H9 (cell line): ENCODE data around the gene MYOF. TPM values are rescaled to one million over a fixed set of nuclear protein-coding genes. Genes with fewer than 3 reads are reported as not detected.
A peak's percentile ranks its signal among the peaks of the same experiment; 100 is the strongest.

Source experiments
- DNase-seq: peaks from one replicate; pipeline ENCODE4 v3.0.0-alpha.2; 2017
- H2AFZ ChIP-seq: one replicate; pipeline ENCODE4 v1.6.1; 2013; ENCODE audit warnings: mild to moderate bottlenecking, low read length, control low read depth, moderate library complexity
- H2AK5ac ChIP-seq: 2 replicates; pipeline ENCODE4 v1.6.1; 2013; ENCODE audit warnings: low read length, control low read depth, mixed read lengths; ENCODE audit not compliant: insufficient read length
- H2BK120ac ChIP-seq: one replicate; pipeline ENCODE4 v1.6.1; 2013; ENCODE audit warnings: low read depth, mild to moderate bottlenecking, low read length, control low read depth, inconsistent platforms; ENCODE audit not compliant: poor library complexity, severe bottlenecking
- H2BK12ac ChIP-seq: 2 replicates; pipeline ENCODE4 v1.6.1; 2013; ENCODE audit warnings: low read length, control low read depth, mixed read lengths, low read depth; ENCODE audit not compliant: insufficient read length
- H2BK15ac ChIP-seq: 2 replicates; pipeline ENCODE4 v1.6.1; 2013; ENCODE audit warnings: low read depth, low read length, control low read depth
- H2BK20ac ChIP-seq: one replicate; pipeline ENCODE4 v1.6.1; 2013; ENCODE audit warnings: low read depth, mild to moderate bottlenecking, low read length, control low read depth, inconsistent platforms; ENCODE audit not compliant: poor library complexity, severe bottlenecking
- H2BK5ac ChIP-seq: 2 replicates; pipeline ENCODE4 v1.6.1; 2013; ENCODE audit warnings: low read length, control low read depth, mixed read lengths; ENCODE audit not compliant: insufficient read length
- H3K14ac ChIP-seq: 2 replicates; pipeline ENCODE4 v1.6.1; 2013; ENCODE audit warnings: low read length, control low read depth; ENCODE audit not compliant: insufficient read depth
- H3K18ac ChIP-seq: 2 replicates; pipeline ENCODE4 v1.6.1; 2013; ENCODE audit warnings: low read depth, mild to moderate bottlenecking, mixed read lengths, low read length, control low read depth; ENCODE audit not compliant: insufficient read length
- H3K23ac ChIP-seq: 2 replicates; pipeline ENCODE4 v1.6.1; 2013; ENCODE audit warnings: low read length, control low read depth, mixed read lengths, low read depth; ENCODE audit not compliant: insufficient read length
- H3K23me2 ChIP-seq: 2 replicates; pipeline ENCODE4 v1.6.1; 2013; ENCODE audit warnings: low read depth, mild to moderate bottlenecking, mixed read lengths, low read length, control low read depth; ENCODE audit not compliant: insufficient read length, poor library complexity, severe bottlenecking
- H3K27ac ChIP-seq: 2 replicates; pipeline ENCODE4 v1.5.1; 2013; ENCODE audit warnings: low read length, control low read depth, mixed read lengths, low read depth; ENCODE audit not compliant: insufficient read length
- H3K27me3 ChIP-seq: 2 replicates; pipeline ENCODE4 v1.6.1; 2013; ENCODE audit warnings: low read length, control low read depth, inconsistent platforms; ENCODE audit not compliant: insufficient read depth
- H3K4ac ChIP-seq: 2 replicates; pipeline ENCODE4 v1.6.1; 2013; ENCODE audit warnings: low read depth, mild to moderate bottlenecking, control low read depth, inconsistent platforms, low read length, moderate library complexity
- H3K4me1 ChIP-seq: 2 replicates; pipeline ENCODE4 v1.6.1; 2013; ENCODE audit warnings: low read length, control low read depth, inconsistent platforms; ENCODE audit not compliant: insufficient read depth
- H3K4me2 ChIP-seq: 2 replicates; pipeline ENCODE4 v1.6.1; 2013; ENCODE audit warnings: low read length, control low read depth, mixed read lengths; ENCODE audit not compliant: insufficient read length, insufficient read depth
- H3K56ac ChIP-seq: 2 replicates; pipeline ENCODE4 v1.6.1; 2013; ENCODE audit warnings: low read depth, mild to moderate bottlenecking, mixed read lengths, low read length, control low read depth; ENCODE audit not compliant: insufficient read length
- H3K79me1 ChIP-seq: 2 replicates; pipeline ENCODE4 v1.6.1; 2013; ENCODE audit warnings: low read depth, mild to moderate bottlenecking, moderate library complexity, low read length, control low read depth, inconsistent platforms; ENCODE audit not compliant: insufficient read depth, poor library complexity, severe bottlenecking
- H3K79me2 ChIP-seq: 2 replicates; pipeline ENCODE4 v1.6.1; 2013; ENCODE audit warnings: low read length, control low read depth, inconsistent platforms; ENCODE audit not compliant: insufficient read depth
- H3K9ac ChIP-seq: 2 replicates; pipeline ENCODE4 v1.6.1; 2013; ENCODE audit warnings: low read length, control low read depth, mixed read lengths; ENCODE audit not compliant: insufficient read length; ENCODE audit errors: extremely low read depth
- H3K9me3 ChIP-seq: one replicate; pipeline ENCODE4 v1.6.1; 2013; ENCODE audit warnings: low read depth, low read length, inconsistent platforms; ENCODE audit not compliant: control insufficient read depth
- H3T11ph ChIP-seq: one replicate; pipeline ENCODE4 v1.6.1; 2013; ENCODE audit warnings: mild to moderate bottlenecking, low read length, control low read depth, inconsistent platforms
- H4K20me1 ChIP-seq: one replicate; pipeline ENCODE4 v1.6.1; 2013; ENCODE audit not compliant: control insufficient read depth, insufficient read length, insufficient read depth
- H4K5ac ChIP-seq: 2 replicates; pipeline ENCODE4 v1.6.1; 2013; ENCODE audit warnings: low read depth, mild to moderate bottlenecking, mixed read lengths, low read length, control low read depth; ENCODE audit not compliant: insufficient read length
- H4K8ac ChIP-seq: replicated peaks from 2 replicates; pipeline ENCODE4 v1.6.1; 2013; ENCODE audit warnings: low read length, control low read depth, mixed read lengths, low read depth; ENCODE audit not compliant: insufficient read length
- H4K91ac ChIP-seq: 2 replicates; pipeline ENCODE4 v1.6.1; 2013; ENCODE audit warnings: low read depth, mild to moderate bottlenecking, moderate library complexity, mixed read lengths, low read length, control low read depth; ENCODE audit not compliant: insufficient read length
- H3K27ac Mint-ChIP-seq, 3 experiments: 2 replicates in 2 of 3; 3 replicates in 1 of 3; pipeline ENCODE4 v1.8.0; 2020 to 2021; ENCODE audit warnings: mixed read lengths in 3 of 3, mild to moderate bottlenecking in 1 of 3, moderate library complexity in 1 of 3
- H3K27me3 Mint-ChIP-seq: 2 replicates; pipeline ENCODE4 v1.8.0; 2021; ENCODE audit warnings: low read depth, mild to moderate bottlenecking, moderate library complexity, mixed read lengths
- H3K36me3 Mint-ChIP-seq, 3 experiments: 2 replicates in 2 of 3; 3 replicates in 1 of 3; pipeline ENCODE4 v1.8.0; 2020 to 2021; ENCODE audit warnings: low read depth in 3 of 3, mixed read lengths in 3 of 3; ENCODE audit not compliant: insufficient read depth in 1 of 3
- H3K4me1 Mint-ChIP-seq, 2 experiments: 2 replicates each; pipeline ENCODE4 v1.8.0; 2020; ENCODE audit warnings: mixed read lengths in 2 of 2
- H3K4me3 Mint-ChIP-seq, 2 experiments: 2 replicates in 1 of 2; 3 replicates in 1 of 2; pipeline ENCODE4 v1.8.0; 2020 to 2021; ENCODE audit warnings: mild to moderate bottlenecking in 2 of 2, mixed read lengths in 2 of 2, moderate library complexity in 1 of 2
- H3K9me3 Mint-ChIP-seq, 2 experiments: 2 replicates in 1 of 2; 3 replicates in 1 of 2; pipeline ENCODE4 v1.8.0; 2020; ENCODE audit warnings: mild to moderate bottlenecking in 2 of 2, mixed read lengths in 2 of 2, moderate library complexity in 1 of 2
- CTCF ChIP-seq: fragments of 200-600 bp; sonication (generic); conservative IDR thresholded peaks from 3 replicates; pipeline ENCODE4 v1.8.0; 2021; ENCODE audit warnings: antibody characterized with exemption, mild to moderate bottlenecking
- WGBS: extraction: QIAGEN DNeasy Blood & Tissue Kit; methylation state at CpG from one replicate; pipeline ENCODE4 v1.1.7; 2013; ENCODE audit warnings: missing lambda C conversion rate, low lambda C conversion rate, mixed read lengths; ENCODE audit not compliant: insufficient read length; ENCODE audit errors: extremely low coverage; 5-methylcytosine and 5-hydroxymethylcytosine counted together
- total RNA-seq: library from RNA; stranded (reverse); gene quantifications from 2 replicates; pipeline ENCODE4 v1.2.1, GENCODE V29; 2021

Gene MYOF
- total RNA-seq, 1 experiment from 2014 or later: 2.8 TPM

- Histone ChIP-seq H4K91ac (no peak overlapping the region), H3K14ac (no peak overlapping the region), H4K8ac (no peak overlapping the region), H3K4me2 (no peak overlapping the region), H3K9ac (no peak overlapping the region), H2BK20ac (no peak overlapping the region), H3K79me1 (no peaks in the 10 kb centered on the region), H4K20me1 (no peaks in the 10 kb centered on the region), H3K23ac (no peak overlapping the region), H2BK5ac (no peak overlapping the region), H2BK15ac (no peak overlapping the region), H3K18ac (no peak overlapping the region), H3K79me2 (no peaks in the 10 kb centered on the region), H3K4ac (no peak overlapping the region), H3K4me1 (0 out of 2 replicates have a peak, but pooled peaks cover 2% of the 10 kb centered on the region), H3K9me3 (no peaks in the 10 kb centered on the region), H2AK5ac (no peak overlapping the region), H3K27me3 (no peaks in the 10 kb centered on the region), H3K23me2 (no peaks in the 10 kb centered on the region), H4K5ac (no peak overlapping the region), H3K56ac (no peak overlapping the region), H2BK120ac (no peak overlapping the region), H3K27ac (no peak overlapping the region), H3T11ph (no peak overlapping the region), H2BK12ac (no peak overlapping the region), H2AFZ (no peak overlapping the region)
- Mint-ChIP-seq H3K4me3 (no peak overlapping the region), H3K27ac (no peak overlapping the region), H3K9me3 (no peaks in the 10 kb centered on the region), H3K4me1 (peaks cover 12 to 26% of the 10 kb centered on the region in 2 experiments), H3K36me3 (no peaks in the 10 kb centered on the region), H3K27me3 (no peaks in the 10 kb centered on the region; the same call in 1 of the 2 replicates)
- WGBS: no CpG with 5 or more reads among the region's 7 CpGs
- TF ChIP-seq CTCF: no peak
- peak; percentile 54 for DNase-seq
These were observed 98.1 kb downstream of the MYOF start for GRCh38 chr10:93384006-93384405.
